Hepatocyte (in vitro differentiated cells): ENCODE measurements around the gene NR3C2. TPM values are rescaled to one million over a fixed set of nuclear protein-coding genes. Genes with fewer than 3 reads are reported as not detected.

ENCODE experiments used
- DNase-seq: peaks from one replicate; pipeline ENCODE4 v3.0.0-alpha.2; 2016; ENCODE audit warnings: low spot score
- H2AFZ ChIP-seq: fragments of 200-600 bp; sonication (generic); 2 replicates; pipeline ENCODE4 v1.6.0; 2016; ENCODE audit warnings: antibody characterized with exemption, mild to moderate bottlenecking
- H3K27ac ChIP-seq: fragments of 200-600 bp; sonication (generic); 2 replicates; pipeline ENCODE4 v1.5.1; 2016; ENCODE audit warnings: mild to moderate bottlenecking
- H3K27me3 ChIP-seq: fragments of 200-600 bp; sonication (generic); 2 replicates; pipeline ENCODE4 v1.6.1; 2016
- H3K36me3 ChIP-seq: fragments of 200-600 bp; sonication (generic); replicated peaks from 2 replicates; pipeline ENCODE4 v1.5.1; 2016; ENCODE audit warnings: low read depth; ENCODE audit not compliant: insufficient read depth
- H3K4me1 ChIP-seq: fragments of 200-600 bp; sonication (generic); 2 replicates; pipeline ENCODE4 v1.5.1; 2016; ENCODE audit warnings: mild to moderate bottlenecking, moderate library complexity; ENCODE audit not compliant: insufficient read depth
- H3K4me2 ChIP-seq: fragments of 200-600 bp; sonication (generic); 2 replicates; pipeline ENCODE4 v1.6.0; 2016
- H3K4me3 ChIP-seq: fragments of 200-600 bp; sonication (generic); 2 replicates; pipeline ENCODE4 v1.5.1; 2016; ENCODE audit warnings: mild to moderate bottlenecking
- H3K79me2 ChIP-seq: fragments of 200-600 bp; sonication (generic); 2 replicates; pipeline ENCODE4 v1.6.0; 2017; ENCODE audit warnings: mild to moderate bottlenecking
- H3K9me2 ChIP-seq: fragments of 200-600 bp; sonication (generic); replicated peaks from 2 replicates; pipeline ENCODE4 v1.6.0; 2017; ENCODE audit warnings: mild to moderate bottlenecking; ENCODE audit not compliant: insufficient read depth
- H3K9me3 ChIP-seq: fragments of 200-600 bp; sonication (generic); 2 replicates; pipeline ENCODE4 v1.5.1; 2016; ENCODE audit warnings: low read depth, mild to moderate bottlenecking
- H4K20me1 ChIP-seq: fragments of 200-600 bp; sonication (generic); 2 replicates; pipeline ENCODE4 v1.6.0; 2016; ENCODE audit warnings: mild to moderate bottlenecking; ENCODE audit not compliant: insufficient read depth, poor library complexity, severe bottlenecking
- EZH2 ChIP-seq: fragments of 200-600 bp; sonication (generic); IDR thresholded peaks from 2 replicates; pipeline ENCODE4 v1.6.1; 2016; ENCODE audit warnings: antibody characterized with exemption, mild to moderate bottlenecking, borderline replicate concordance
- EZH2phosphoT487 ChIP-seq: fragments of 200-600 bp; sonication (generic); IDR thresholded peaks from one replicate; pipeline ENCODE4 v1.6.1; 2018; ENCODE audit warnings: antibody characterized with exemption, mild to moderate bottlenecking, low read depth, moderate library complexity; ENCODE audit not compliant: unreplicated experiment, severe bottlenecking
- WGBS: methylation state at CpG from one replicate; pipeline ENCODE4 v1.1.6; 2016; ENCODE audit warnings: low lambda C conversion rate; ENCODE audit errors: missing lambda C conversion rate; 5-methylcytosine and 5-hydroxymethylcytosine counted together
- polyA plus RNA-seq: library from polyadenylated mRNA; unstranded; fragments of >200 nt; fragmentation: Nextera tagmentation; extraction: Ambion mirVana; gene quantifications from 2 replicates; pipeline ENCODE4 v1.2.1, GENCODE V29; 2016
- total RNA-seq: library from RNA; depleted of rRNA; stranded (reverse); fragments of >200 nt; gene quantifications from 2 replicates; pipeline ENCODE4 v1.2.3, GENCODE V29; 2014
- TF ChIP-seq, protein P1 (sequence below): fragments of 200-600 bp; sonication (generic); IDR thresholded peaks from 2 replicates; pipeline ENCODE4 v1.5.1; 2016; ENCODE audit warnings: antibody characterized with exemption, mild to moderate bottlenecking; ENCODE audit not compliant: poor library complexity

The NR3C2 gene
- total and polyA plus RNA-seq, 2 experiments from 2014 or later, result 2.3 to 7.1 TPM

DNA sequence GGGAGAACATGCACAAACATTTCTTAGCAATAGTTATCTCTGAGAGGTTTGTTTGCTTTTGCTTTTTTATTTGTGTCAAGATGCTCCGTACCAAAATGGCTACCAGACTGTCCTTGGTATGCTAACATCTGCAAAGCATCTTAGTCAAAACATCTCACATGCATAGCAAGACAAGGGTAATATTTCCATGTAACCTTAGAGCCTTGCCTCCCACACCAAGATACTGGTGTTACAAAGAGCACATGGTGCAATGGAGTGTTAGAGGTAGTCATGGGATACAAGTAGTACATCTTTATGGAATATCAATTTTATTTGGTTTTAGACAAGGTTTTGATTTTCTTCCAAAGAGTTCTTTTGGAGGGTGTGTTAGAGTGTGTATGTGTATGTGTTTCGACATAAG, 109.7 kb downstream of the NR3C2 start:
- Histone ChIP-seq H3K36me3 (no peaks in the 10 kb centered on the region), H3K9me3 (no peaks in the 10 kb centered on the region), H3K27me3 (no peaks in the 10 kb centered on the region), H3K4me2 (no peak overlapping the region), H3K4me3 (no peak overlapping the region), H4K20me1 (no peaks in the 10 kb centered on the region), H3K4me1 (no peaks in the 10 kb centered on the region), H2AFZ (no peak overlapping the region), H3K27ac (no peak overlapping the region), H3K9me2 (no peaks in the 10 kb centered on the region), H3K79me2 (no peaks in the 10 kb centered on the region)
- 82% methylated on average over 2 of the region's 2 CpGs for WGBS
- TF ChIP-seq, protein P1, sequence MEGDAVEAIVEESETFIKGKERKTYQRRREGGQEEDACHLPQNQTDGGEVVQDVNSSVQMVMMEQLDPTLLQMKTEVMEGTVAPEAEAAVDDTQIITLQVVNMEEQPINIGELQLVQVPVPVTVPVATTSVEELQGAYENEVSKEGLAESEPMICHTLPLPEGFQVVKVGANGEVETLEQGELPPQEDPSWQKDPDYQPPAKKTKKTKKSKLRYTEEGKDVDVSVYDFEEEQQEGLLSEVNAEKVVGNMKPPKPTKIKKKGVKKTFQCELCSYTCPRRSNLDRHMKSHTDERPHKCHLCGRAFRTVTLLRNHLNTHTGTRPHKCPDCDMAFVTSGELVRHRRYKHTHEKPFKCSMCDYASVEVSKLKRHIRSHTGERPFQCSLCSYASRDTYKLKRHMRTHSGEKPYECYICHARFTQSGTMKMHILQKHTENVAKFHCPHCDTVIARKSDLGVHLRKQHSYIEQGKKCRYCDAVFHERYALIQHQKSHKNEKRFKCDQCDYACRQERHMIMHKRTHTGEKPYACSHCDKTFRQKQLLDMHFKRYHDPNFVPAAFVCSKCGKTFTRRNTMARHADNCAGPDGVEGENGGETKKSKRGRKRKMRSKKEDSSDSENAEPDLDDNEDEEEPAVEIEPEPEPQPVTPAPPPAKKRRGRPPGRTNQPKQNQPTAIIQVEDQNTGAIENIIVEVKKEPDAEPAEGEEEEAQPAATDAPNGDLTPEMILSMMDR, result no peak
- TF ChIP-seq EZH2phosphoT487, result no peak
- no peak for TF ChIP-seq EZH2
- no peak for DNase-seq

DNA sequence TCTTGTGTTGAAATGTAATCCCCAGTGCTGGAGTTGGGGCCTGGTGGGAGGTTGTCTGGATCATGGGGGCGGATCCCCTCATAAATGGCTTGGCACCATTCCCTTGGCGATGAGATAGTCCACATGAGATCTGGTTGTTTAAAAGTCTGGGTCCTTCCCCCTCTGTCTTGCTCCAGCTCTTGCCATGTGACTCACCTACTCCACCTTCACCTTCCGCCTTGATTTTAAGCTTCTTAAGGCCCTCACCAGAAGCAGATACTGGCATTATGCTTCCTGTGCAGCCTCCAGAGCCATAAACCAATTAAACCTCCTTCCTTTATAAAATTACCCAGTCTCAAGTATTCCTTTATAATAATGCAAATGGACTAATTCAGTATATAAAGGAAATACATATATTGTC, 111.5 kb downstream of the NR3C2 start:
- Histone ChIP-seq H4K20me1 (no peaks in the 10 kb centered on the region), H3K9me2 (no peaks in the 10 kb centered on the region), H3K4me2 (no peak overlapping the region), H3K27ac (no peak overlapping the region), H3K36me3 (no peaks in the 10 kb centered on the region), H3K4me3 (no peak overlapping the region), H3K79me2 (no peaks in the 10 kb centered on the region), H3K9me3 (no peaks in the 10 kb centered on the region), H3K4me1 (no peaks in the 10 kb centered on the region), H2AFZ (no peak overlapping the region), H3K27me3 (no peaks in the 10 kb centered on the region)
- no peak for TF ChIP-seq EZH2phosphoT487
- TF ChIP-seq EZH2, result no peak
- TF ChIP-seq, protein P1, result no peak
- WGBS, result 83% methylated on average over 3 of the region's 3 CpGs
- no peak for DNase-seq

DNA sequence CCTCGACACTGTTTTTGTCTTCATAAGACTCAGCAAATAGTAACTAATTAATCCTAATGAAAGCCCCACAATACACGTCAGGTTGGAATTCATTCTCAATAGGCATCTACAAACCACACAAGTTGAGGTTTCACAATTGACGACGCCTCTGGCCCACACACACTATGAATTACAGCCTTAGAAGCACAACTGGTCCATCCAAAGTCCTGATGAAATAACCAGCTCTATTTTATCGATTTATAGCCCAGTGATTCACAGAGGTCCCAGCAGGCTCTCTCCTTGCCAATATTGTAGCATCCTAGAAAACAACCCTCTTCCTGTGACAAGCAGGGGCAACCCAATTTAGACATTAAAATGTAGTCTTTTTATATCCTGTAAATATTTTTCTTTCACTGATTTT, 112.1 kb downstream of the NR3C2 start:
- Histone ChIP-seq H3K9me3 (no peaks in the 10 kb centered on the region), H3K79me2 (no peaks in the 10 kb centered on the region), H2AFZ (no peak overlapping the region), H3K4me1 (no peaks in the 10 kb centered on the region), H3K4me2 (no peak overlapping the region), H3K27ac (no peak overlapping the region), H3K36me3 (no peaks in the 10 kb centered on the region), H3K4me3 (no peak overlapping the region), H4K20me1 (no peaks in the 10 kb centered on the region), H3K9me2 (no peaks in the 10 kb centered on the region), H3K27me3 (no peaks in the 10 kb centered on the region)
- no peak for TF ChIP-seq EZH2phosphoT487
- no peak for TF ChIP-seq EZH2
- TF ChIP-seq, protein P1, result no peak
- WGBS, result 86% methylated on average over 5 of the region's 5 CpGs
- DNase-seq, result no peak

DNA sequence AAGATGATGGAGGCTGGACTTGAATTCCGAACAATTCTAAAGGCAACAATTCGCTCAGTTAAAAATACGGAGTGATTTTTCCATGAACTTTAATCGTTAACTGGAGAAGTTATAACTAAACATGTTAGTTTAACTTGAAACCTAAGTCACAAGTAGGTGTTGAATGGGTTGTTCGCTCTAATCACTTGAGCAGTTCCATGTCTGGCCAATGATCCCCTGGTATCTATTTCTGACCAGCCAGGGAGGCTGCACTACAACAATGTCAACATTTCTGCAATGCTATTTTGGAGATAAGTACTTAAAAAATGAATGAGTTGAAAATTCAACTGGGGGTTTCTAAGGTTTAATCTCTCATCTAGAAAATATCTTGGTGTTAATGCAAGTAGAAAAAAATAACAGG, 112.5 kb downstream of the NR3C2 start:
- Histone ChIP-seq H3K9me2 (no peaks in the 10 kb centered on the region), H4K20me1 (no peaks in the 10 kb centered on the region), H3K4me3 (no peak overlapping the region), H3K4me2 (no peak overlapping the region), H3K36me3 (no peaks in the 10 kb centered on the region), H3K27ac (no peak overlapping the region), H3K9me3 (no peaks in the 10 kb centered on the region), H3K79me2 (no peaks in the 10 kb centered on the region), H3K4me1 (no peaks in the 10 kb centered on the region), H3K27me3 (no peaks in the 10 kb centered on the region), H2AFZ (no peak overlapping the region)
- no peak for DNase-seq
- TF ChIP-seq, protein P1, result no peak
- TF ChIP-seq EZH2phosphoT487, result no peak
- no peak for TF ChIP-seq EZH2
- 89% methylated on average over 5 of the region's 5 CpGs for WGBS
